ENCODE results near the gene OSMR.
"Not testable (repeated sequence)": the region's sequence is repeated elsewhere in the genome, so short reads cannot be mapped to it uniquely, and the experiment has no call there.

The OSMR gene

GRCh38 chr5:38831117-38831516, 14.7 kb upstream of the OSMR start:
- DNase-seq (ENCODE audit: low read depth), result no peak

DNA sequence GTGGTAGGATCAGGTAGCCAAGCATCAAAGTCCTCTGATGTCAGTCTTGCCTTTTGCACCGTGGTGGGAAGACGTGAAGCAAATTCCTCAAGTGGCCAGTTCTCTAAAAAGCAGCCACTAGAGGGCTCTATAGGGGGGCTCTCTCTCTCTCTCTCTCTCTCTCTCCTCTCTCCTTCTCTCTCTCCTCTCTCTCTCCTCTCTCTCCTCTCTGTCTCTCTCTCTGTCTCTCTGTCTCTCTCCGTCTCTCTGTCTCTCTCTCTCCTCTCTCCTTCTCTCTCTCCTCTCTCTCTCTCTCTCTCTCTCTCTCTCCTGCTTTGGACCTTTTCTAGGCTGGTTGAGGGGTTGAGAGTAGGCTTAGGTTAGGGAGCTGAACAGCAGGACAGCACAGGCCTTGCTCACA, 13.9 kb upstream of the OSMR start:
- DNase-seq (ENCODE audit: low read depth), result peak; percentile 74

DNA sequence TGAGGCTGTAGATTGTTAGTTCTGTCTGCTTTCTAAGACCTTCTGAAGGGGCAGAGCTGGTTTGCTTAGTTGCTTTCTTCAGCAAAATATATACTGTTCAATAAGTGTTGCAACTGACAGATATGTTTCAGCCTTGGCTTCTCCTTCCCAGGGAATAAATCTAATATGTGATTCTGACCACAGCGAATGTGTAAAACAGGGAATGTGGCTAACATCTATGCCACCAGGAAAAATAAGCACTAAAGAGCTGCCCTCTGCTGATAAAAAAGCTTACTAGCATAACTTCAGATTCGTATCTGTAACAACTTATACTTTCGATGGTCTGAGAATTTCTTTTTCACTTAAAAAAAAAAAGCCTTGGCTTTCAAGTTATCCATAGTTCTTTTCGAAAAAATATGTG, 13.0 kb upstream of the OSMR start:
- no peak for DNase-seq (ENCODE audit: low read depth)

DNA sequence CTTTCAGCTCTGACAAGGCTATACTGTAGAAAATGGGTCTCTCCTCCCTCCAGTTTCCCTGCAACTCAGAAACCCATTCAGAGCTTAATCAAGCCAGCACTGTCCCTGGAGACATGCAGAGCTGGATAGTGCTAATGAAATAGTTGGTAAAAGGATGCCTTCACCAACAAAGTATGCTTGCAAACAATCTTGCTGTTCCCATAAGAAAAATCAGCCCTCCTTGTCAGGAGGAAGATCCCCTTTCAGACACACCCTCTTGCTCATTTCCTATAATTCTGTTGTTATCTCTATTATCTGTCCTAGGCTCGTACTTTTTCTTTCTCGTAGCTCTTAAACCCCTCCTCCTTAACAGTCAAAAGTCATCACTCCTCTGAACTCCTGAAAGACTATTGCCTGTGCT, 9.9 kb upstream of the OSMR start:
- peak; percentile 74 for DNase-seq (ENCODE audit: low read depth)

- DNase-seq (ENCODE audit: low read depth), result no peak
Measured at GRCh38 chr5:38837416-38837815, 8.4 kb upstream of the OSMR start.

DNA sequence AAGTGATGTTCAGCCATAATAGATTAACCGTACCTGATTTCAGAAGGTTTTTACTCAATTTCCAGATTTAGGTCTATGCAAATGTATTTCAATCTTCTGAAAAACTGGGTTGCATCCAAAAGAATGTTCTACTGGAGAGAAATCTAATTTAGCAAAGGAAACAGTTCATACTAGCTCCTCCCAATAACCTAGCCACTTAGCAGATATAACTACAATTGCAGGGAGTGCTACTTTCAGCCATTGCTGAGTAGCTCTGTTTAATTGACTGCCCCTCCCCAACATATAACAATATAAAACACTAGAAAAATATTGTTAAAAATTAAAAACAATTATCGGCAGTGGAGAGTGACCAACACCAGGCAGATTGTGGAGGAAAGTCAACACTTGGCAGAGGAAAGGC, 7.9 kb upstream of the OSMR start:
- no peak for DNase-seq (ENCODE audit: low read depth)

DNA sequence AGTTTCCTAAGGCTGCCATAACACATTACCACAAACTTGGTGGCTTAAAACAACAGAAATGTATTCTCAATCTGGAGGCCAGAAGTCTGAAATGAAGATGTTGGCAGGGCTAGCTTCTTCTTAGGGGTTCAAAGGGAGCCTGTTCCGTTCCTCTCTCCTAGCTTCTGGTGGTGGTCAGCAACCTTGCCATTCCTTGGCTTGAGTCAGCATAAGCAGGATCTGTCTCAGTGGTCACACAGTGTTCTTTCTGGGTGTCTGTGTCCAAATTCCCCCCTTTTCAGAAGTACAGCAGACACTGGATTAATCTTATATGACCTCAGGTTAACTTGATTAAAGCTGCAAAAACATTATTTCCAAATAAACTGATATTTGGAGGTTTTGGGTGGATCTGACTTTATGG, 2.1 kb upstream of the OSMR start:
- DNase-seq (ENCODE audit: low read depth), result peak; percentile 51

DNA sequence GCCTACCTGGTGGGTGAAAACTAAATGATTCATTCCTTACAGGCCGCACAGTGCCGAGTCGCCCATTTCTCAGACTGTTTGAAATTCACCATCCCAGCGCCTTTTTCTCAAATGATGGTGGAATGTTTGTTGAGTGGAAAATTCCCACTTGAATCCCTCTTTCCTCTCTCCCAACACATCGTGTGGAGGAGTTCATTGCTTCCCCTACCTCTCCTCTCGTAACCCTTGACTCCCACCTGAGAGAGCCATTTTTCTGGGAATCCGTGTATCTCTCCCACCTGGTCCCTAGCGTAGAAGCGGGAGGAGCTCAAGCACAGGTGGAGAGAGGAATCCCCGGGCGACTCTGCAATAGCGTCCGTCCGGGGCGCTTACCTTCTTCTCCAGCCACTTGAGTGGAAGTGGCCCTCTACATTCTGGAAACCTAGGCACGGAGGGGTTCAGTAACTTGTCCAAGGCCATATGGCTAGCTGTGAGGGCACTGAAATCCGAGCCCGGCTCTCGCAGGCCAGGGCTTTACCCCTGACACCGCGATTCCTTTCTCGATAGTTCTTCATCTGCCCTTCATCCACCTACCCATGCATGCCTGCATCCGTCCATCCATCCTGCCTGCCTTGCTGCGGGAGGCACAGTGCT, 683 bp downstream of the OSMR start:
- DNase-seq (ENCODE audit: low read depth), result no peak

DNA sequence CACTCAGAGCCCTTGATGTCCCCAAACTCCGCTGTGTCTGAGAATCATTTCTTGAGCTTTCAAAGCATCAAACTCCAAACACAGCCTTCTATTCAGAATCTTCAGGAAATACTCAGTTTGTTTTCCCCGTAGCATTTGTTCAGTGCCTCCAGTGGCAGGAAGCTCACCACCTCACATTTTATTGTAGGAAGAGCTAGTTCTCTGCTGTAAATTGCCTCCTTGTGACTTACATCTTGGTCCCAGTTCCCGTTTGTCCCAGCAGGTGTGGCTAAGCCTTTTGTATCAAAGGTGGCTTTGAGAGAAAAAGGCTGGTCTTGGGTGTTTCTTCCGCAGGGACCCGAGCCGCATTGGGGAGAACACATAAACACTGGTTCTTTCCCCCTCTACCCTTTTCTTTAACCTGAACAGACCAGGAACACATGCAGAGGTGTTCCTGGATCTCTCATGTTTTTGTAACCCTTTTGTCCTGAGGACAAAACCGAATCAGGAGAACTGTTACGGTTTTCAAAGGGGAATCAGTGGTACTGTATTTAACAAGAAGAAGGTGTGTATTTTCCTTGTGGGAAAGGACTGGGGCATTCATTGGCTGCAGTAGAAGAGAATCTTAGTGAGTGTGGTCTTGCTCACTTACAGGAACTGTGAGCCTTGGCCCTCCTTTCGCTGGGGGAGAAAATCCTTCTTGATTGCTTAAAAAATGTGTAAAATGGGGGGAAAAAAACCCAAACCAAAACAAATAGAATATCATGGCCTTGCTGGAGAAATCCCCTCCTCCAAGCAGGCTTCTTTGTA, 1.9 kb downstream of the OSMR start:
- DNase-seq (ENCODE audit: low read depth), result no peak

- DNase-seq (ENCODE audit: low read depth), result no peak
Measured at GRCh38 chr5:38848637-38849036, 2.8 kb downstream of the OSMR start.

DNA sequence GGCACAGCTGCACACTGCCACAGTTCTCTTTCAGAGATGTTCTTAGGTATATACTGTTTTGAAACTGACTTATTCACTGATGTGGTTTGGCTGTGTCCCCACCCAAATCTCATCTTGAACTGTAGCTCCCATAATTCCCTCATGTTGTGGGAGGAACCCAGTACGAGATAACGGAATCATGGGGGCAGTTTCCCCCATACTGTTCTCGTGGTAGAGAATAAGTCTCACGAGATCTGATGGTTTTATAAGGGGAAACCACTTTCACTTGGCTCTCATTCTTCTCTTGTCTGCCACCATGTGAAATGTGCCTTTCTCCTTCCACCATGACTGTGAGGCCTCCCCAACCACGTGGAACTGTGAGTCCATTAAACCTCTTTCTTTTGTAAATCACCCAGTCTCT, 5.8 kb downstream of the OSMR start:
- not testable (repeated sequence) for DNase-seq (ENCODE audit: low read depth)

GRCh38 chr5:38853753-38854470, 8.1 kb downstream of the OSMR start:
- DNase-seq (ENCODE audit: low read depth), result peak; percentile 95

DNA sequence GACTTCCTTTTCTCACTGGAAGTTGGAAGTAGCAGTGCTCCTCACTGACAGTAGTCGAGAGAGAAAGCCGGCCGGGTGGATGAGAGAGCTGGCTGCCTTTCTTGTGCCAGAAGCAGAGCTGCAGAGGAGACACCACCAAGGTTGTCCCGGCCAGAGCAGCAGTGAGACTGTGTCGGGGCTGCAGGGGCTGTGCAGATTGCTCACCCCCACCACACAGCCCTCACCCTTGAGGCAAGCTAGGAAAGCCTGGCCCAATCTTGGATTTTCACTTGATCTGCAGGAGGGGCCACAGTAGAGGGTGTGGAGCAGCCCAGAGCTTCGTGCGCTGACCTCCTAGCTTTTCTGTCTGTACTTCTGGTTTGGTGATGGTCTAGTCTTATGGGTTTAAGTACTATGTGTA, 9.1 kb downstream of the OSMR start:
- DNase-seq (ENCODE audit: low read depth), result no peak

DNA sequence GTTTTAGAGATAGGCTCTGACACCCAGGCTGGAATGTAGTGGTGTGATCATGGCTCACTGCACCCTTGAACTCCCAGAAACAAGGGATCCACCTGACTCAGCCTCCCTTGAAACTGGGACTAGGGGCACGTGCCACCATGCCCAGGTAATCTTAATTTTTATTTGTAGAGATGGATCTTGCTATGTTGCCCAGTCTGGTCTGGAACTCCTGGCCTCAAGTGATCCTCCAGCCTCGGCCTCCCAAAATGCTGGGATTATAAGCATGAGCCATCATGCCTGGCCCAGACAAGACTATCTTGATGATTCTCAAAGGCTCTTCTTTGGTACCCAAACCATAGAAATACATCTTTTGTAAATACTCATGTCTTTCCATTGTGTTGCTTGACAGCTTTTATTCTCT, 10.8 kb downstream of the OSMR start:
- DNase-seq (ENCODE audit: low read depth), result no peak

GRCh38 chr5:38858839-38859238, 13.0 kb downstream of the OSMR start:
- no peak for DNase-seq (ENCODE audit: low read depth)

DNA sequence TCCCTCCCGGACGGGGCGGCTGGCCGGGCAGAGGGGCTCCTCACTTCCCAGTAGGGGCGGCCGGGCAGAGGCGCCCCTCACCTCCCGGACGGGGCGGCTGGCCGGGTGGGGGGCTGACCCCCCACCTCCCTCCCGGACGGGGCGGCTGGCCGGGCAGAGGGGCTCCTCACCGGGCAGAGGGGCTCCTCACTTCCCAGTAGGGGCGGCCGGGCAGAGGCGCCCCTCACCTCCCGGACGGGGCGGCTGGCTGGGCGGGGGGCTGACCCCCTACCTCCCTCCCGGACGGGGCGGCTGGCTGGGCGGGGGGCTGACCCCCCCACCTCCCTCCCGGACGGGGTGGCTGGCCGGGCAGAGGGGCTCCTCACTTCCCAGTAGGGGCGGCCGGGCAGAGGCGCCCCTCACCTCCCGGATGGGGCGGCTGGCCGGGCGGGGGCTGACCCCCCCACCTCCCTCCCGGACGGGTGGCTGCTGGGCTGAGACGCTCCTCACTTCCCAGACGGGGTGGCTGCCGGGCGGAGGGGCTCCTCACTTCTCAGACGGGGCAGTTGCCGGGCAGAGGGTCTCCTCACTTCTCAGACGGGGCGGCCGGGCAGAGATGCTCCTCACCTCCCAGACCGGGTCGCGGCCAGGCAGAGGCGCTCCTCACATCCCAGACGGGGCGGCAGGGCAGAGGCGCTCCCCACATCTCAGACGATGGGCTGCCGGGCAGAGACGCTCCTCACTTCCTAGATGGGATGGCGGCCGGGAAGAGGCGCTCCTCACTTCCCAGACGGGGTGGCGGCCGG, 16.4 kb downstream of the OSMR start:
- DNase-seq (ENCODE audit: low read depth), result not testable (repeated sequence)

DNA sequence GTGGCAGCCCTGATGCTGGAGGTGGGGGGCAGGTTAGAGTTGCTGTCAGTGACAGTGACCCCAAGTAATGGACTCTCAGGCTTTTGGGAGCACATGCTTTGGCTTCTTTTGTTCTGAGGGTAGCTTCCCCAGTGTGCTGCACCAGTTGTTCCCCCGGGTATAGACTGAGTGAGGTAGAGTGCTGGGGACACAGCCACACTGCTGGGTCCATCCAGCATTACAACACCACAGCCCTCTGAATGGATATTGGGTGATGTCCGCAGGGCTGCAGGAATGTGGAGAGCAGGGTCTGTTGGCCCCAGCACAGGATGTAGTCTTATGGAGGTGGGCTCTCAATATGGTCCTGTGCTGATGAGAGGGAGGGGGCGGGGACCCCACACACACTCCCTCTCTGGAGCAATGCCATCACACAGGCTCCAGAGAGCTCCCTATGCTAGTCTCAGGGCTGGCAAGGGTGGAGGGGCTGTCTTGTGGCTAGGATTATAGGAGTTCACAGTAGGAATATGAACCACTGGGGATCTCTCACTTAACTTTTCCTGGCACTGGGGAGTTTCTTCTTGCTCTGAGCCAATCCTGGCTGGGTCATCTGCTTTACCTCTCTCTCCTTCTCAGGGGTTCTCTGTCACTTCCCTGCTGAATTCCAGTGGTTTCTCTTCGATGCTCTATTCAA, 20.7 kb downstream of the OSMR start:
- DNase-seq (ENCODE audit: low read depth), result peak; percentile 47

DNA sequence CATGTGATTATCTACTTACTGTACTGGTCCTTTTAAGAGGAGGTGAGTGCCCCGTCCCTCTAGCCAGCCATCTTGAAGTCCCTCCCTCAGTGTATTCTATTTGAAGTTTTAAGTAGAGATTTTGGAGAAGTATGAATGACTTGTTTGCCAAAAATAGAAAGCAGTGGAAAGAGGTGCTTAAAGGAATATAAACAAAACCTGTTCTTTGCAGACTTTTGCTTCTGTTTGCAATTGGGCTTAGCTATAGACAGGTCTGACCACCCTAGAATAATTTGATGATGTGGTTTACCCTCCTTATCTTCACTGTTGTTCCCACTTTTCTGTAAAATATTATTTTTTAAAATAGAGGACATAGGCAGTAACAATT, 21.2 kb downstream of the OSMR start:
- DNase-seq (ENCODE audit: low read depth), result no peak

- no peak for DNase-seq (ENCODE audit: low read depth)
Measured at GRCh38 chr5:38867416-38867815, 21.6 kb downstream of the OSMR start.

DNA sequence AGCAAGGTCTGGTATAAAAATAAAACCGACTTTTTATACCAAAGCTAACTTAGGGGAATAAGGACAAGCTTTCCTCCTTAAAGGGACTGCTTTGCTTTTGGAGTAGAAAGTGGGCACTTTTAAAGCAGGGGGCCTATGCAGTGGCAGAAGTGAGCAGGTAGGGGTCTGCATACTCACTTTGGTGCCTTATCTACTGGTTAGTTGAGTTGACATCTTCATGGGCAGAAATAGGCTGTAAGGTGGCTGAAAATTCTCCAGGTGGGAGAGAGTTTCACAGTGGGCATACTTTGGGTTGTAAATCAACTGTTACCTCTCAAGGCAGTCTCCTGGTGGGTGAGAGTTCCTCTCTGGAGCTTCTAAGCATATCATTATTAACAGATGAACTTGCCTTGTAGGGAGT, 24.8 kb downstream of the OSMR start:
- DNase-seq (ENCODE audit: low read depth), result no peak

DNA sequence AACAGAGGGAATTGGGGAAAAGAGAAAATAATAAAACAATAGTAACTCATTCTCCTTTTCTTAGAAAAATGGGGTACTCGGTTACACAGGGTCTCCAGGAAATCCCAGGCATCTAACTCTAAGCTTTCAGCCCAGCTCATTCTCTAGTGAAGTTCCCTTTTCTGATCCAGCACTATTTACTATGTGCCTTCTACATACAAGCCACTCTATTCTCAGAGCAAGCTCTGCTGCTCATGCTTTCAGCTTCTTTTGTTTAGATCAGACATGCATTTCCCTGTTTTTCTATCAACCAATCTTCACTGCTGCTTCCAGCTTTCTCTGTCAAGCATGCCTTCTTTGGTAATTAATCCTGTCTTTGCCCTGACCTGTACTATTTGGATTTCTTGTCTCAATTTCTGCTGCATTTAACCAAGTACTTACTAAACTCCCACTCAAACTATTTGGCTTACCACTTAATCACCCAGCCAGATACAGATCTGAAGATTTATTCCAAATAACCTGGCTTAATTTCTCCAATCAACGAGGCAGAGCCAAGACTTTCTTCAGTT, 25.3 kb downstream of the OSMR start:
- DNase-seq (ENCODE audit: low read depth), result peak; percentile 75
